Loucy (cell line): Measurements from ENCODE around the gene GLYR1.

Source experiments
- H2AFZ ChIP-seq: fragments of 200-600 bp; sonication (generic); 2 replicates; pipeline ENCODE4 v1.6.0; 2016; ENCODE audit warnings: antibody characterized with exemption, mild to moderate bottlenecking, low read length, moderate library complexity
- H3F3A ChIP-seq: fragments of 200-600 bp; 2 replicates; pipeline ENCODE4 v1.6.0; 2016; ENCODE audit warnings: antibody characterized with exemption, low read depth, mild to moderate bottlenecking
- H3K27me3 ChIP-seq: fragments of 200-600 bp; sonication (generic); 2 replicates; pipeline ENCODE4 v1.6.1; 2014; ENCODE audit warnings: low read length, mild to moderate bottlenecking; ENCODE audit not compliant: insufficient read depth, poor library complexity, severe bottlenecking
- H3K36me3 ChIP-seq: fragments of 200-600 bp; sonication (generic); 2 replicates; pipeline ENCODE4 v1.6.1; 2016; ENCODE audit warnings: low read length; ENCODE audit not compliant: insufficient read depth
- H3K4me1 ChIP-seq: fragments of 200-600 bp; sonication (generic); 2 replicates; pipeline ENCODE4 v1.5.1; 2014; ENCODE audit warnings: low read length, mild to moderate bottlenecking; ENCODE audit not compliant: insufficient read depth, poor library complexity, severe bottlenecking
- H3K4me2 ChIP-seq: fragments of 200-600 bp; sonication (generic); 2 replicates; pipeline ENCODE4 v1.6.0; 2014; ENCODE audit warnings: antibody characterized with exemption, low read length, low read depth, mild to moderate bottlenecking; ENCODE audit not compliant: poor library complexity, severe bottlenecking
- H3K4me3 ChIP-seq: fragments of 200-600 bp; sonication (generic); 2 replicates; pipeline ENCODE4 v1.5.1; 2014; ENCODE audit warnings: low read length, mild to moderate bottlenecking, mixed read lengths; ENCODE audit not compliant: poor library complexity, severe bottlenecking
- H3K79me2 ChIP-seq: fragments of 200-600 bp; sonication (generic); 2 replicates; pipeline ENCODE4 v1.6.1; 2014; ENCODE audit warnings: low read length; ENCODE audit not compliant: insufficient read depth
- H3K9ac ChIP-seq: fragments of 200-600 bp; sonication (generic); 2 replicates; pipeline ENCODE4 v1.6.0; 2014; ENCODE audit warnings: mild to moderate bottlenecking, low read depth, low read length, moderate library complexity; ENCODE audit not compliant: poor library complexity, severe bottlenecking
- H3K9me2 ChIP-seq: fragments of 200-600 bp; sonication (generic); replicated peaks from 2 replicates; pipeline ENCODE4 v1.6.1; 2016; ENCODE audit warnings: low read depth, low read length, mixed read lengths
- H3K9me3 ChIP-seq: fragments of 200-600 bp; sonication (generic); 2 replicates; pipeline ENCODE4 v1.6.1; 2014; ENCODE audit warnings: mild to moderate bottlenecking, antibody characterized with exemption, low read length, low read depth; ENCODE audit not compliant: insufficient read depth
- H4K20me1 ChIP-seq: fragments of 200-600 bp; sonication (generic); 2 replicates; pipeline ENCODE4 v1.6.0; 2014; ENCODE audit warnings: antibody characterized with exemption, low read length, mild to moderate bottlenecking; ENCODE audit not compliant: insufficient read depth, poor library complexity, severe bottlenecking
- CTCF ChIP-seq: fragments of 200-600 bp; sonication (generic); conservative IDR thresholded peaks from 2 replicates; pipeline ENCODE4 v1.5.1; 2014; ENCODE audit warnings: mild to moderate bottlenecking, antibody characterized with exemption, low read length
- EZH2phosphoT487 ChIP-seq: fragments of 200-600 bp; IDR thresholded peaks from 2 replicates; pipeline ENCODE4 v1.6.1; 2018; ENCODE audit warnings: antibody characterized with exemption, mild to moderate bottlenecking, moderate library complexity, borderline replicate concordance

Gene GLYR1

GRCh38 chr16:4760221-4760910 is 86.7 kb downstream of the GLYR1 start:
- Histone ChIP-seq H3K4me2 (no peak overlapping the region), H3K9me3 (no peaks in the 10 kb centered on the region), H3K9me2 (no peaks in the 10 kb centered on the region), H3K4me3 (no peak overlapping the region), H3K9ac (no peak overlapping the region), H3K79me2 (0 out of 2 replicates have a peak, but pooled peaks cover 3% of the 10 kb centered on the region), H3K4me1 (no peaks in the 10 kb centered on the region), H3F3A (no peaks in the 10 kb centered on the region), H3K27me3 (no peaks in the 10 kb centered on the region), H3K36me3 (no peaks in the 10 kb centered on the region), H4K20me1 (no peaks in the 10 kb centered on the region), H2AFZ (no peak overlapping the region)
- TF ChIP-seq EZH2phosphoT487 (no peak), CTCF (no peak)

- Histone ChIP-seq H3K9ac (no peak overlapping the region), H3K4me3 (no peak overlapping the region), H3K4me2 (no peak overlapping the region), H3K79me2 (no peaks in the 10 kb centered on the region), H3K9me3 (no peaks in the 10 kb centered on the region), H2AFZ (no peak overlapping the region), H3F3A (no peaks in the 10 kb centered on the region), H4K20me1 (no peaks in the 10 kb centered on the region), H3K27me3 (no peaks in the 10 kb centered on the region), H3K9me2 (no peaks in the 10 kb centered on the region), H3K36me3 (peaks cover 5% of the 10 kb centered on the region; the same call in 1 of the 2 replicates), H3K4me1 (no peaks in the 10 kb centered on the region)
- TF ChIP-seq CTCF (no peak), EZH2phosphoT487 (no peak)
Measured at GRCh38 chr16:4755687-4756086, 91.4 kb downstream of the GLYR1 start.

- no peaks in the 10 kb centered on the region for H3K9me3 ChIP-seq
- no peaks in the 10 kb centered on the region for H3K9me2 ChIP-seq
- H3K79me2 ChIP-seq, result no peaks in the 10 kb centered on the region
- H3K4me1 ChIP-seq, result no peaks in the 10 kb centered on the region
- no peak overlapping the region for H2AFZ ChIP-seq
- no peaks in the 10 kb centered on the region for H4K20me1 ChIP-seq
- no peaks in the 10 kb centered on the region for H3K27me3 ChIP-seq
- no peak for TF ChIP-seq EZH2phosphoT487
- TF ChIP-seq CTCF, result no peak
- no peak overlapping the region for H3K9ac ChIP-seq
- no peak overlapping the region for H3K4me3 ChIP-seq
- H3K36me3 ChIP-seq, result peaks cover 5% of the 10 kb centered on the region; the same call in 1 of the 2 replicates
- no peaks in the 10 kb centered on the region for H3F3A ChIP-seq
- H3K4me2 ChIP-seq, result no peak overlapping the region
Measured at GRCh38 chr16:4754865-4755264, 92.2 kb downstream of the GLYR1 start.
